BLaER1 treated with 17β-estradiol and CSF1 and Interleukin-3, amounts not matched to agents 10 nM and 100 nM (cell line): ENCODE measurements around the gene MOB3B.

Experiments used
- H3K27ac ChIP-seq, 11 experiments: shearing (Covaris generic); formaldehyde crosslinking; 2 replicates each; pipeline ENCODE4 v1.8.1; 2022
- H3K27me3 ChIP-seq, 11 experiments: shearing (Covaris generic); formaldehyde crosslinking; 2 replicates each; pipeline ENCODE4 v1.8.1; 2022
- H3K36me3 ChIP-seq, 11 experiments: shearing (Covaris generic); formaldehyde crosslinking; 2 replicates each; pipeline ENCODE4 v1.8.1; 2022
- H3K4me1 ChIP-seq, 10 experiments: shearing (Covaris generic); formaldehyde crosslinking; 2 replicates each; pipeline ENCODE4 v1.8.1; 2022
- H3K4me2 ChIP-seq, 11 experiments: shearing (Covaris generic); formaldehyde crosslinking; 2 replicates each; pipeline ENCODE4 v1.8.1; 2022
- H3K4me3 ChIP-seq, 10 experiments: shearing (Covaris generic); formaldehyde crosslinking; 2 replicates each; pipeline ENCODE4 v1.8.1; 2022
- H3K9ac ChIP-seq, 11 experiments: shearing (Covaris generic); formaldehyde crosslinking; 2 replicates each; pipeline ENCODE4 v1.8.1; 2022
- H3K9me3 ChIP-seq, 11 experiments: shearing (Covaris generic); formaldehyde crosslinking; replicated peaks in 1 of 11; 2 replicates each; pipeline ENCODE4 v1.8.1; 2022
- H4K20me1 ChIP-seq, 11 experiments: shearing (Covaris generic); formaldehyde crosslinking; 2 replicates each; pipeline ENCODE4 v1.8.1; 2022
- Cebpa-rat ChIP-seq, 11 experiments: shearing (Covaris generic); IDR thresholded peaks; 2 replicates each; pipeline ENCODE4 v1.8.1; 2022

The MOB3B gene

DNA sequence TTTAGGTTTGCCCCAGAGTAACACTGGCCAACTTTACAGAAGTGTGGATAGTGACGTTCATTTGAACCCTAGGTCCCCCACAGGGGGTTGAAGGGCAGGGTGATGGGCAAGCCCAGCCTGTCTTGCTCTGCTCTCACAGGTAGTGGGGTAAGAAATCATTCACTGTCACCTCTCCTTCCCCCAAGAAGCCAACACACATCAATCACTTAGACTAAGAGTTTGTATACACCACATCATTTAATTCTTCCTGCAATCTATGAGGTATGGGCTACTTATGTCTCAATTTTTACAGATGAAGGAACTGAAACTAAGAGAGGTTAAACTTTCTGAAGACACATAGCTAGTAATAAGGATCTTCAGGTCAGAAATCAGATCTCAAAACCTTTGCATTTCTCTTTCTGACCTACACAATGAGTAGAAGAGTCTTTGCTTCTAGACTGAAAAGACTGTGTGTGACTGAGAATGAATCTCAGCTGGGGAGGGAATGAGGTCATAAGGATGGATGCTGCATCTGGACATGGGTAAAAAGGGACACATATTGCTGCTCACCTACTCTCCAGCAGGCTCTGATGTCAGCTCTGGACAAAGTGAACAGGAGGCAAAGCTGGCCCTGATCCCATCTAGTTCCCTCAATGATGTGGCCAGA lies 151.7 kb downstream of the MOB3B start:
- H3K27ac ChIP-seq, result peak overlapping the region in 3 of 11 experiments; percentile 7 to 26 (median 26); a peak in 2 of 22 replicates
- no peak overlapping the region for H3K4me3 ChIP-seq
- peak overlapping the region; percentile 26 to 67 (median 51); a peak in 21 of 22 replicates for H3K4me2 ChIP-seq

DNA sequence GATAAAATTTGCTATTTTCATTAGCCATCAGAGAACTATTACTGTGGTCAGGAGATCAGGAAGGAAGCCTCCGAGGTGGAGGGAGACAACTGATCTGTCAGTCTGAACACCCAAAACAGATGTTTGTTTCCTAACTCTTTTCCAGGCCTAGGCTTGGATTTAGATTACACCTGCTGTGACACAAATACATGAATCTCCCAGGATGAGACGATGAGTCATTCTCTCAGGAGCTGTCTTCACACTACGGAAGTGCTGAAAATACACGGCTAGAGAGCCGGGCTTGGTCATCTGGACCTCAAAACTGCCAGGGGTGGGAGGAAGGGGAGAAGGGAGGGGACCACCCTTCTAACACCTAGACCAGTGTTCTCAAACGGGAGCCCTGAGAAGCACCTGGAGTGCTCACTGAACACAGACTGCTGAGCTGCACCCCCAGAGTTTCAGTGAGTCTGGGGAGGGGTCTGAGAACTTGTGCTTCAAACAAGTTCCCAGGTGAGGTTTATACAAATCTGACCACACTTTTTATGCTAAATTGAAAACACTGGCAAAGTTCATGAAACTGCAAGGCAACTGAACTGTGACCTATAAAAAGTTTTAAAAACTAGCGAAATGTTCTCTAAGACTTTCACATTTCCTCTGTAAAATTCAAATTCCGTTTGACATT lies 152.3 kb downstream of the MOB3B start:
- Histone ChIP-seq H3K27ac (peak overlapping the region in 3 of 11 experiments; percentile 7 to 26 (median 26); a peak in 2 of 22 replicates), H3K36me3 (peaks cover 0 to 9% (median 0%) of the 10 kb centered on the region in 11 experiments; a peak in 2 of 22 replicates), H4K20me1 (peaks cover 0 to 18% (median 0%) of the 10 kb centered on the region in 11 experiments; a peak in 2 of 22 replicates), H3K4me3 (no peak overlapping the region), H3K4me2 (peak overlapping the region; percentile 26 to 67 (median 51); a peak in 21 of 22 replicates), H3K4me1 (peaks cover 24 to 51% (median 30%) of the 10 kb centered on the region in 10 experiments), H3K9ac (no peak overlapping the region), H3K27me3 (no peaks in the 10 kb centered on the region), H3K9me3 (no peaks in the 10 kb centered on the region)
- no peak for TF ChIP-seq Cebpa-rat (IDR thresholded peaks at IDR 0.05)

More for the DNA sequence above, 151.7 kb downstream of the MOB3B start:
- Histone ChIP-seq H3K27me3 (no peaks in the 10 kb centered on the region), H4K20me1 (peaks cover 0 to 18% (median 0%) of the 10 kb centered on the region in 11 experiments; a peak in 2 of 22 replicates), H3K36me3 (peaks cover 0 to 10% (median 0%) of the 10 kb centered on the region in 11 experiments; a peak in 2 of 22 replicates), H3K9ac (no peak overlapping the region), H3K9me3 (no peaks in the 10 kb centered on the region), H3K4me1 (peaks cover 24 to 45% (median 30%) of the 10 kb centered on the region in 10 experiments)
- TF ChIP-seq Cebpa-rat (IDR thresholded peaks at IDR 0.05), result no peak

DNA sequence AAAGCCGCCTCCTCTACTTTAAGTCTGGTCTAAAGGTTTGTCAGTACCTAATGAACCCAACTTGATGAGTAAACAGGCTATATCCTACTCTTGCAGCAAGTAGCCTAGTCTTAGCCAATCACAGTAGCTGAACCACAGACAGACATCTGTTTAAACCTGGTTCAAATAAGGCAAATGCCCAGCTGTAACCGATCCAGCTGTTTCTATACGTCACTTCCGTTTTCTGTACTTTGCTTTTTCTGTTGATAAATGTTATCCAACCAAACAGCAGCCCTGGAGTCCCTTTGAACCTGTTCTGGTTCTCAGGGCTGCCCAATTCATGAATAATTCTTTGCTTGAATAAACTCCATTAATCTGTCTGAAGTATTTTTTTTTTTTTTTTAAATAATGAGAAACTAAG lies 155.8 kb downstream of the MOB3B start:
- Histone ChIP-seq H3K9me3 (peaks cover 0 to 10% (median 0%) of the 10 kb centered on the region in 11 experiments; a peak in 5 of 22 replicates), H3K4me1 (peaks cover 24 to 66% (median 31%) of the 10 kb centered on the region in 10 experiments), H3K27me3 (no peaks in the 10 kb centered on the region), H3K4me2 (peak overlapping the region in 2 of 11 experiments; percentile 7 to 20; a peak in 2 of 22 replicates), H3K9ac (no peak overlapping the region), H3K36me3 (peaks cover 0 to 4% (median 0%) of the 10 kb centered on the region in 11 experiments; a peak in 1 of 22 replicates), H3K27ac (no peak overlapping the region), H3K4me3 (no peak overlapping the region), H4K20me1 (peaks cover 0 to 17% (median 0%) of the 10 kb centered on the region in 11 experiments; a peak in 2 of 22 replicates)
- TF ChIP-seq Cebpa-rat (IDR thresholded peaks at IDR 0.05), result no peak

DNA sequence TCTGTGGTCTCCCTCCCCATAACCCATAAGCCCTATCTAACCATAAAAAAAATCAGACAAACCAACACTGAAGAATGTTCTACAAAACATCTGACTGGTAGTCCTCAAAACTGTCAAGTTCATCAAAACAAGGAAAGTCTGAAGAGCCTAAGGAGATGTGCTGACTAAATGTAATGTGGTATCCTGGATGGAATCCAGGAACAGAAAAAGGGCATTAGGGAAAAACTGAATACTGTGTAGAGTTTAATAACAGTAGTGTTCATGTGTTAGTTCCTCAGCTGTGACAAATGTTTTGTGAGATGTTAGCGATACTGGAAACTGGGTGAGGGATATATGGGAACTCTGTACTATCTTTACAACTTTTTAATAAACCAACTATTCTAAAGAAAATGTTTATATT lies 157.0 kb downstream of the MOB3B start:
- H3K9ac ChIP-seq, result no peak overlapping the region
- no peaks in the 10 kb centered on the region for H3K27me3 ChIP-seq
- no peak for TF ChIP-seq Cebpa-rat (IDR thresholded peaks at IDR 0.05)
- H3K4me1 ChIP-seq, result peaks cover 19 to 66% (median 25%) of the 10 kb centered on the region in 10 experiments
- peaks cover 0 to 5% (median 0%) of the 10 kb centered on the region in 11 experiments; a peak in 2 of 22 replicates for H4K20me1 ChIP-seq
- peak overlapping the region in 2 of 11 experiments; percentile 10 to 35; a peak in 3 of 22 replicates for H3K4me2 ChIP-seq
- H3K27ac ChIP-seq, result no peak overlapping the region; a peak in 1 of 22 replicates
- H3K36me3 ChIP-seq, result peaks cover 0 to 4% (median 0%) of the 10 kb centered on the region in 11 experiments; a peak in 1 of 22 replicates
- H3K4me3 ChIP-seq, result no peak overlapping the region
- H3K9me3 ChIP-seq, result peaks cover 0 to 10% (median 0%) of the 10 kb centered on the region in 11 experiments; a peak in 5 of 22 replicates

DNA sequence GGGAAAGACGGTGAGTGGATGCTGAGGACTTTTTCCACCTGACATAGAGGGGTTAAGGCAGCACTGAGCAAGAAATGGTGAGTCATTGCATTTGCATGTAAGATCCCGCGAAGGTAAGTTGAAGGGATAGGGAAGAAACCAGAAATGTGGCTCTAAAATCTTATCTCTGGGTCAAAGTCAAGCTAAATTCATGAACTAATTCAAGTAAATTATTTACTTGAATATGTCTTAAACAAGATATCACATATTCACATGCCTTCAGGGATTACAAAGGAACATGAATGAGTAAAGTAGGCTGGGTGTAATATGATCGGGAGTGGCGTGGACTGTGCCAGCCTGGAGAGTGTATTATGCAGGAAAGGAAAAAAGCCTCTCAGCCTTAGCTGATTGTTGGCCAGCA lies 158.2 kb downstream of the MOB3B start:
- no peak overlapping the region for H3K9ac ChIP-seq
- no peaks in the 10 kb centered on the region for H3K27me3 ChIP-seq
- H3K27ac ChIP-seq, result no peak overlapping the region
- H3K4me1 ChIP-seq, result peaks cover 23 to 67% (median 27%) of the 10 kb centered on the region in 10 experiments
- H3K4me2 ChIP-seq, result no peak overlapping the region
- peaks cover 0 to 4% (median 0%) of the 10 kb centered on the region in 11 experiments; a peak in 1 of 22 replicates for H3K36me3 ChIP-seq
- peaks cover 0 to 10% (median 0%) of the 10 kb centered on the region in 11 experiments; a peak in 5 of 22 replicates for H3K9me3 ChIP-seq
- no peak overlapping the region for H3K4me3 ChIP-seq
- H4K20me1 ChIP-seq, result peaks cover 0 to 5% (median 0%) of the 10 kb centered on the region in 11 experiments; a peak in 1 of 22 replicates
- no peak for TF ChIP-seq Cebpa-rat (IDR thresholded peaks at IDR 0.05)

DNA sequence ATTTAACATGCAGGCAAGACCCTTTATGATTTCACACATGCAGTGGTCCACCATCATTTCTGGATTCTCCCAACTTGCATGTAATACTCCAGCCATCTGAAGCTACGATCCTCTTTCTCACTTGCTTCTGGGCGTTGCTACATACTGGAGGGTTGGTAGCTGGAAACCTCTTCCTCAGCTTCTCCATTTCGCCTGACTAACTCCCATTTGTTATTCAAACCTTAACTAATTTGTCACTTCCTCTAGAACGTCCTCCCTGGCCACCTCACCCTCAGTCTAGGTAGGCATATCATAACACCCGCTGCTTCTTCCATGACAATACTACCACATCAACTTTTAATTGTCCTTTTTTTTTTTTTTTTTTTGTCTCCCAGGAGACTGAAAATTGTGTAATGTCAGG lies 160.0 kb downstream of the MOB3B start:
- Histone ChIP-seq H3K4me2 (peak overlapping the region in 9 of 11 experiments; percentile 2 to 86 (median 31); a peak in 12 of 22 replicates), H3K27ac (no peak overlapping the region), H3K4me3 (no peak overlapping the region), H3K9ac (no peak overlapping the region), H3K27me3 (no peaks in the 10 kb centered on the region), H3K36me3 (no peaks in the 10 kb centered on the region), H4K20me1 (peaks cover 0 to 5% (median 0%) of the 10 kb centered on the region in 11 experiments; a peak in 2 of 22 replicates), H3K9me3 (peaks cover 0 to 10% (median 0%) of the 10 kb centered on the region in 11 experiments; a peak in 5 of 22 replicates), H3K4me1 (peaks cover 33 to 85% (median 41%) of the 10 kb centered on the region in 10 experiments)
- TF ChIP-seq Cebpa-rat (IDR thresholded peaks at IDR 0.05), result no peak

DNA sequence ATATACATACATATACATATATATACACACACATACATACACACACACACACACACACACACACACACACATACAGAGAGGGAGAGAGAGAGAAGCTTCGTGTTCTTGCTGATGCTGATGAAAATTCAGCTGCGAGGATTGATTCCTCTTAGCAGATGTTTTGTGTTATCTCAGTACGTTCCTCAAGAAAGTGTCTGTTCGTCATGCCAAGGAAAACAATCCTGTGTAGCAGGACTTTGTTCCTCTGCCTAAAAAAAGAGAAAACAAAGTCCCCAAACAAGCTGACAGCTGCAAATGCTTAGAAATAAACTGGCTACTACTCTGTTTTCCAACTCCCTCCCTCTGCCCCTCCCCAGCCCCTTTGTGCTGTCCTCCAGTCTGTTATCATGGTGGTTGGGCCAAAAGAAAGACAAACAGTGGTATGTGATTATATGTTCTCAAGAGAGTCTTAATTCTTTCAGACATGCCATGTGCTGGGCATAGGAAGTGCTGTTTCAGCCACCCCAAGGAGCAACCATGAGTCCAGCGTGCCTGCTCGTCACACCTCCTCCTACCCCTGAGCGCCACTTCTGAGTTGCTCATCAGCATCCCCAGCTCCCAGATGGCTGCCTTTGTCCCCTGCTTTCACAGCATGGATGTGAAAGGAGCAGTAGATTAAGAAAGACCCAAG lies 161.2 kb downstream of the MOB3B start:
- Histone ChIP-seq H3K27me3 (no peaks in the 10 kb centered on the region), H3K4me2 (peak overlapping the region in 2 of 11 experiments; percentile 81 to 86; a peak in 5 of 22 replicates), H4K20me1 (peaks cover 0 to 5% (median 0%) of the 10 kb centered on the region in 11 experiments; a peak in 2 of 22 replicates), H3K36me3 (no peaks in the 10 kb centered on the region), H3K9ac (peak overlapping the region in 1 of 11 experiments; percentile 8; a peak in 1 of 22 replicates), H3K27ac (peak overlapping the region in 2 of 11 experiments; percentile 42; a peak in 2 of 22 replicates), H3K4me1 (peaks cover 33 to 79% (median 41%) of the 10 kb centered on the region in 10 experiments), H3K4me3 (no peak overlapping the region), H3K9me3 (peaks cover 0 to 10% (median 0%) of the 10 kb centered on the region in 11 experiments; a peak in 5 of 22 replicates)
- no peak for TF ChIP-seq Cebpa-rat (IDR thresholded peaks at IDR 0.05)

DNA sequence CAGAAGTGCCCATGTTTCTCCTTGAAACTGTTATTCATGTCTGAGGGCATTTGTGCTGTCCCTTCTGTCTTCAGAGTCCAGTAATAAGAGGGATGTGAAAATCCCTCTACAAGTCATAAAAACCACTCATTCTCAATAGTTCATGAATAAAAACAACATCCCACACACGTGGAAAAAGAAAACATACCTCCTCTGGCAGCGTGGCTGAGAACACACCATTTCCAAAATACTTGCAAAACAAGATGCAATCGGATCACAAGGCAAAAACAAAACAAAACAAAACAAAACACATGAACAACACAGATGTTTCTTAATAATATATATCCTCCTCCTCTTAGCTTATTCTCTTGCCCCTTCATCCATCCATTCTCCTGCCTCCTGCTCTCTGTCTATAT lies 161.7 kb downstream of the MOB3B start:
- Histone ChIP-seq H3K4me1 (peaks cover 33 to 74% (median 41%) of the 10 kb centered on the region in 10 experiments), H3K4me3 (no peak overlapping the region), H3K27me3 (no peaks in the 10 kb centered on the region), H3K27ac (peak overlapping the region in 2 of 11 experiments; percentile 33 to 42; a peak in 2 of 22 replicates), H3K9me3 (peaks cover 0 to 10% (median 0%) of the 10 kb centered on the region in 11 experiments; a peak in 5 of 22 replicates), H4K20me1 (peaks cover 0 to 5% (median 0%) of the 10 kb centered on the region in 11 experiments; a peak in 2 of 22 replicates), H3K36me3 (no peaks in the 10 kb centered on the region), H3K9ac (no peak overlapping the region), H3K4me2 (peak overlapping the region; percentile 54 to 86 (median 73))
- no peak for TF ChIP-seq Cebpa-rat (IDR thresholded peaks at IDR 0.05)
